OCI-LY7 (cell line): ENCODE data around the gene USP32. TPM values are rescaled to one million over a fixed set of nuclear protein-coding genes. Genes with fewer than 3 reads are reported as not detected.

Source experiments
- BruUV-seq: library from RNA; stranded (reverse); fragments of 400-500 nt; replicated peaks from 2 replicates; lab custom pipeline; 2021; lab: Mats Ljungman, UMichigan
- CTCF ChIA-PET: fragments of 300-600 bp; sonication (Branson Sonifier 250); formaldehyde crosslinking; loops from one replicate; lab custom pipeline; 2022; ENCODE audit warnings: antibody characterized with exemption; ENCODE audit not compliant: unreplicated experiment; lab: Charles Lee
- POLR2A ChIA-PET: fragments of 300-600 bp; sonication (Branson Sonifier 250); formaldehyde crosslinking; loops from one replicate; lab custom pipeline; 2022; ENCODE audit warnings: antibody characterized with exemption; lab: Charles Lee
- DNase-seq: peaks from one replicate; pipeline ENCODE4 v3.0.0-alpha.2; 2015; ENCODE audit warnings: low spot score
- H2AFZ ChIP-seq: fragments of 200-600 bp; sonication (generic), shearing (Covaris generic); 2 replicates; pipeline ENCODE4 v1.6.1; 2014; ENCODE audit warnings: mild to moderate bottlenecking, antibody characterized with exemption, low read length, moderate library complexity
- H3K27ac ChIP-seq: fragments of 200-600 bp; sonication (generic); 2 replicates; pipeline ENCODE4 v1.5.1; 2014; ENCODE audit warnings: mixed run types, low read depth, mild to moderate bottlenecking, moderate library complexity, low read length, inconsistent platforms; ENCODE audit not compliant: poor library complexity, severe bottlenecking
- H3K36me3 ChIP-seq: fragments of 200-600 bp; sonication (generic); 2 replicates; pipeline ENCODE4 v1.6.1; 2014; ENCODE audit warnings: mild to moderate bottlenecking, antibody characterized with exemption, low read length, moderate library complexity, mixed read lengths; ENCODE audit not compliant: insufficient read depth
- H3K4me1 ChIP-seq: fragments of 200-600 bp; sonication (generic); 2 replicates; pipeline ENCODE4 v1.5.1; 2014; ENCODE audit warnings: mild to moderate bottlenecking, low read length; ENCODE audit not compliant: insufficient read depth, poor library complexity, severe bottlenecking
- H3K4me2 ChIP-seq: fragments of 200-600 bp; sonication (generic); 2 replicates; pipeline ENCODE4 v1.6.1; 2014; ENCODE audit warnings: mild to moderate bottlenecking, low read length
- H3K4me3 ChIP-seq: fragments of 200-600 bp; sonication (generic); 2 replicates; pipeline ENCODE4 v1.5.1; 2014; ENCODE audit warnings: mild to moderate bottlenecking, low read depth, low read length; ENCODE audit not compliant: poor library complexity, severe bottlenecking
- H3K79me2 ChIP-seq: fragments of 200-600 bp; sonication (generic); 2 replicates; pipeline ENCODE4 v1.6.1; 2016; ENCODE audit warnings: low read depth, mild to moderate bottlenecking, low read length, moderate library complexity, mixed read lengths; ENCODE audit not compliant: insufficient read depth
- H3K9me2 ChIP-seq: fragments of 200-600 bp; sonication (generic); 2 replicates; pipeline ENCODE4 v1.6.1; 2016; ENCODE audit warnings: mild to moderate bottlenecking, low read length, mixed read lengths; ENCODE audit not compliant: insufficient read depth
- H3K9me3 ChIP-seq: fragments of 200-600 bp; sonication (generic); 2 replicates; pipeline ENCODE4 v1.6.1; 2014; ENCODE audit warnings: mild to moderate bottlenecking, mixed run types, low read length, mixed read lengths
- H4K20me1 ChIP-seq: fragments of 200-600 bp; sonication (generic); 2 replicates; pipeline ENCODE4 v1.6.1; 2014; ENCODE audit warnings: mild to moderate bottlenecking, antibody characterized with exemption, low read length, moderate library complexity, mixed read lengths; ENCODE audit not compliant: insufficient read depth
- EZH2phosphoT487 ChIP-seq: fragments of 200-600 bp; sonication (generic); IDR thresholded peaks from 2 replicates; pipeline ENCODE4 v1.6.1; 2018; ENCODE audit warnings: low read depth, borderline replicate concordance, mild to moderate bottlenecking, mixed run types, antibody characterized with exemption, low read length, moderate library complexity, mixed read lengths
- intact Hi-C: fragments of 100-400 bp; cut with micrococcal nuclease; formaldehyde crosslinking; loops from one replicate; pipeline ENCODE4 v1.10.0; 2022; ENCODE audit not compliant: unreplicated experiment
- total RNA-seq, 2 experiments: library from RNA; depleted of rRNA in 1 of 2; stranded (reverse); fragments of >200 nt in 1 of 2; shearing (Covaris generic) in 1 of 2; gene quantifications; 2 replicates each; pipeline ENCODE4 v1.2.3, GENCODE V29; 2014 to 2022
- TF ChIP-seq, protein P1 (sequence below): fragments of 200-600 bp; sonication (generic); conservative IDR thresholded peaks from 2 replicates; pipeline ENCODE4 v1.5.1; 2014; ENCODE audit warnings: mild to moderate bottlenecking, antibody characterized with exemption, low read length, moderate library complexity, mixed read lengths

Gene USP32
- total RNA-seq, 2 experiments from 2014 or later: 16.9 to 28.0 TPM

DNA sequence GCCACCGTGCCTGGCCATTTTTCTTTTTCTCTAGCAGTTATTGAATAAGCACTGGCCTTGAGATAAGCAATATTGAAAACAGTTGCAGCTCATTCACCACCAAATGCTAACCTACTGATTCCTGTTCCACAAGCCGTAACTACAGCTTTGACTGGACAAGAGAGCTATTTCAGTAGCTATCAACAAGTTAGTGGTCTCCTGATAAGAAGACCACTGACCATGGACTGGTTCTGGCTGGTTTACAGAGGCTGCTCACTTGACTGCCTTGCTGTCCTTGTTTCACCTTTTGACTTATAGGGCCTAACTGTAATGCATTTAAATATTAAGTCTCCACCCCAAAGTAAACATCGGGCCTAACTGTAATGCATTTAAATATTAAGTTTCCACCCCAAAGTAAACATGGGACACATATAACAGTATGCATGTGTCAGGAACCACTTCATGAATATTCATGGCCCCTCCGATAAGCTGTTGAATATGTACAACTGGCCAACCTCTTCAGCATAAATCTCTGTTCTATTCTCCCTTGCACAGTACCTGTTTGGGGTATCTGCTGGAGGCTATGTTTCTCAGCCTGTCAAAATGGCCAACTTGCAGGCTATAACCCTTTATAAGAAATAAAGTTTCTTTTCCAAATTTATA lies 94.1 kb downstream of the USP32 start:
- Histone ChIP-seq H3K27ac (no peak overlapping the region), H4K20me1 (no peaks in the 10 kb centered on the region), H3K4me2 (no peak overlapping the region), H3K9me2 (no peaks in the 10 kb centered on the region), H3K4me3 (no peak overlapping the region), H2AFZ (no peak overlapping the region), H3K36me3 (peaks cover 4% of the 10 kb centered on the region), H3K4me1 (no peaks in the 10 kb centered on the region), H3K79me2 (no peaks in the 10 kb centered on the region), H3K9me3 (no peaks in the 10 kb centered on the region)
- ChIA-PET CTCF (no interaction called here), POLR2A (interaction anchor here (0.5 kb wide), 1 partner anchor 1416 kb away, joined by 3 read pairs; no protein-coding TSS in a partner anchor)
- BruUV-seq: no TSS peak
- TF ChIP-seq, protein P1, sequence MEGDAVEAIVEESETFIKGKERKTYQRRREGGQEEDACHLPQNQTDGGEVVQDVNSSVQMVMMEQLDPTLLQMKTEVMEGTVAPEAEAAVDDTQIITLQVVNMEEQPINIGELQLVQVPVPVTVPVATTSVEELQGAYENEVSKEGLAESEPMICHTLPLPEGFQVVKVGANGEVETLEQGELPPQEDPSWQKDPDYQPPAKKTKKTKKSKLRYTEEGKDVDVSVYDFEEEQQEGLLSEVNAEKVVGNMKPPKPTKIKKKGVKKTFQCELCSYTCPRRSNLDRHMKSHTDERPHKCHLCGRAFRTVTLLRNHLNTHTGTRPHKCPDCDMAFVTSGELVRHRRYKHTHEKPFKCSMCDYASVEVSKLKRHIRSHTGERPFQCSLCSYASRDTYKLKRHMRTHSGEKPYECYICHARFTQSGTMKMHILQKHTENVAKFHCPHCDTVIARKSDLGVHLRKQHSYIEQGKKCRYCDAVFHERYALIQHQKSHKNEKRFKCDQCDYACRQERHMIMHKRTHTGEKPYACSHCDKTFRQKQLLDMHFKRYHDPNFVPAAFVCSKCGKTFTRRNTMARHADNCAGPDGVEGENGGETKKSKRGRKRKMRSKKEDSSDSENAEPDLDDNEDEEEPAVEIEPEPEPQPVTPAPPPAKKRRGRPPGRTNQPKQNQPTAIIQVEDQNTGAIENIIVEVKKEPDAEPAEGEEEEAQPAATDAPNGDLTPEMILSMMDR: no peak
- TF ChIP-seq EZH2phosphoT487: no peak
- DNase-seq: no peak
- intact Hi-C loops: no loop called here

- no TSS peak for BruUV-seq
- peaks cover 4% of the 10 kb centered on the region for H3K36me3 ChIP-seq
- ChIA-PET CTCF (no interaction called here), POLR2A (interaction anchor here (0.5 kb wide), 1 partner anchor 409 kb away, joined by 3 read pairs; no protein-coding TSS in a partner anchor)
- no peaks in the 10 kb centered on the region for H4K20me1 ChIP-seq
- no peaks in the 10 kb centered on the region for H3K9me2 ChIP-seq
- intact Hi-C loops: no loop called here
- H3K4me3 ChIP-seq: no peak overlapping the region
- no peaks in the 10 kb centered on the region for H3K9me3 ChIP-seq
- no peaks in the 10 kb centered on the region for H3K79me2 ChIP-seq
- H2AFZ ChIP-seq: no peak overlapping the region
- no peak for TF ChIP-seq EZH2phosphoT487
- TF ChIP-seq, protein P1: no peak
- no peaks in the 10 kb centered on the region for H3K4me1 ChIP-seq
- H3K4me2 ChIP-seq: no peak overlapping the region
- H3K27ac ChIP-seq: no peak overlapping the region
- DNase-seq: no peak
These were observed 95.8 kb downstream of the USP32 start for GRCh38 chr17:60296177-60296576.

GRCh38 chr17:60293580-60294335 lies 98.2 kb downstream of the USP32 start:
- no peak for TF ChIP-seq EZH2phosphoT487
- TF ChIP-seq, protein P1: no peak
- Histone ChIP-seq H3K27ac (no peak overlapping the region), H3K9me3 (no peaks in the 10 kb centered on the region), H3K4me2 (no peak overlapping the region), H3K79me2 (no peaks in the 10 kb centered on the region), H3K36me3 (peaks cover 4% of the 10 kb centered on the region), H4K20me1 (no peaks in the 10 kb centered on the region), H2AFZ (no peak overlapping the region), H3K4me1 (no peaks in the 10 kb centered on the region), H3K4me3 (no peak overlapping the region), H3K9me2 (no peaks in the 10 kb centered on the region)
- DNase-seq: no peak
- no TSS peak for BruUV-seq
- ChIA-PET POLR2A (no interaction called here), CTCF (no interaction called here)
- intact Hi-C loops: no loop called here
